ENCODE measurements around the gene ABCB8.

Gene ABCB8

GRCh38 chr7:151069841-151070573, 41.8 kb downstream of the ABCB8 start:
- H3K27me3 Mint-ChIP-seq (ENCODE audit: low read depth), result no peaks in the 10 kb centered on the region
- no peaks in the 10 kb centered on the region for H3K9me3 Mint-ChIP-seq
- no peak overlapping the region for H3K4me3 Mint-ChIP-seq
- H3K36me3 Mint-ChIP-seq (ENCODE audit: low read depth), result peaks cover 34% of the 10 kb centered on the region
- peaks cover 9% of the 10 kb centered on the region for H3K4me1 Mint-ChIP-seq
- no peak for TF ChIP-seq CTCF (IDR thresholded peaks at IDR 0.05; ENCODE audit: unreplicated experiment in 3 of 3)
- H3K27ac Mint-ChIP-seq, result no peak overlapping the region

GRCh38 chr7:151070574-151070960, 42.3 kb downstream of the ABCB8 start:
- Mint-ChIP-seq H3K9me3 (no peaks in the 10 kb centered on the region), H3K36me3 (ENCODE audit: low read depth) (peaks cover 32% of the 10 kb centered on the region), H3K4me1 (peaks cover 9% of the 10 kb centered on the region), H3K27ac (no peak overlapping the region), H3K27me3 (ENCODE audit: low read depth) (no peaks in the 10 kb centered on the region), H3K4me3 (no peak overlapping the region)
- TF ChIP-seq CTCF (IDR thresholded peaks at IDR 0.05; ENCODE audit: unreplicated experiment in 3 of 3), result no peak

GRCh38 chr7:151071032-151071866, 43.0 kb downstream of the ABCB8 start:
- no peaks in the 10 kb centered on the region for H3K9me3 Mint-ChIP-seq
- peaks cover 39% of the 10 kb centered on the region for H3K36me3 Mint-ChIP-seq (ENCODE audit: low read depth)
- TF ChIP-seq CTCF (IDR thresholded peaks at IDR 0.05; ENCODE audit: unreplicated experiment in 3 of 3), result no peak

GRCh38 chr7:151073990-151074389, 45.7 kb downstream of the ABCB8 start:
- H3K27ac Mint-ChIP-seq, result no peak overlapping the region
- H3K36me3 Mint-ChIP-seq (ENCODE audit: low read depth), result peaks cover 32% of the 10 kb centered on the region
- no peaks in the 10 kb centered on the region for H3K9me3 Mint-ChIP-seq
- H3K4me1 Mint-ChIP-seq, result peaks cover 9% of the 10 kb centered on the region
- H3K4me3 Mint-ChIP-seq, result no peak overlapping the region
- no peak for TF ChIP-seq CTCF (IDR thresholded peaks at IDR 0.05; ENCODE audit: unreplicated experiment in 3 of 3)
- no peaks in the 10 kb centered on the region for H3K27me3 Mint-ChIP-seq (ENCODE audit: low read depth)

More at GRCh38 chr7:151071032-151071866, 43.0 kb downstream of the ABCB8 start:
- H3K27ac Mint-ChIP-seq, result no peak overlapping the region
- H3K4me3 Mint-ChIP-seq, result no peak overlapping the region
- peaks cover 9% of the 10 kb centered on the region for H3K4me1 Mint-ChIP-seq
- no peaks in the 10 kb centered on the region for H3K27me3 Mint-ChIP-seq (ENCODE audit: low read depth)

GRCh38 chr7:151074817-151075661, 46.8 kb downstream of the ABCB8 start:
- peaks cover 17% of the 10 kb centered on the region for H3K4me1 Mint-ChIP-seq
- H3K27me3 Mint-ChIP-seq (ENCODE audit: low read depth), result no peaks in the 10 kb centered on the region
- no peak overlapping the region for H3K27ac Mint-ChIP-seq
- no peak for TF ChIP-seq CTCF (IDR thresholded peaks at IDR 0.05; ENCODE audit: unreplicated experiment in 3 of 3)
- no peaks in the 10 kb centered on the region for H3K9me3 Mint-ChIP-seq
- H3K4me3 Mint-ChIP-seq, result peak overlapping the region in 2 of 3 experiments; percentile 14 to 37
- peaks cover 26% of the 10 kb centered on the region for H3K36me3 Mint-ChIP-seq (ENCODE audit: low read depth)
